22Rv1 (cell line): ENCODE data around the gene NHEJ1.

Experiments
- CTCF ChIP-seq: fragments of 450-650 bp; IDR thresholded peaks from 2 replicates; pipeline ENCODE4 v1.5.1; 2017; ENCODE audit warnings: mild to moderate bottlenecking
- ZFX ChIP-seq: fragments of 450-650 bp; IDR thresholded peaks from 2 replicates; pipeline ENCODE4 v1.6.1; 2017; ENCODE audit warnings: antibody characterized with exemption, borderline replicate concordance

GRCh38 chr2:219177552-219178376, 17.1 kb upstream of the NHEJ1 start, which contains the start of gene RETREG2:
- TF ChIP-seq CTCF (peak; percentile 70), ZFX (no peak)
